HG03558 (cell line): ENCODE data around the gene CLK3.
"Not testable (repeated sequence)": the region's sequence is repeated elsewhere in the genome, so short reads cannot be mapped to it uniquely, and the experiment has no call there.

Experiments
- ATAC-seq: cut with Tn5 transposase; IDR thresholded peaks from one replicate; pipeline ENCODE4 v1.9.1; 2021; ENCODE audit warnings: moderate number of reproducible peaks; ENCODE audit not compliant: unreplicated experiment; ENCODE audit errors: extremely low read depth

The CLK3 gene

GRCh38 chr15:74615508-74616365 lies at the start of gene CLK3:
Gene CLK3 (plus strand): TSS chr15:74615836. CDS start chr15:74619197, 3,361 bp downstream.
- ATAC-seq = peak; percentile 40

- ATAC-seq = no peak
These were observed 47.0 kb upstream of the CLK3 start for GRCh38 chr15:74568594-74568993.

- ATAC-seq = no peak
These were observed 45.9 kb upstream of the CLK3 start for GRCh38 chr15:74569731-74570070.

- ATAC-seq = no peak
These were observed 44.4 kb upstream of the CLK3 start for GRCh38 chr15:74571191-74571590.

GRCh38 chr15:74573987-74574386 lies 41.6 kb upstream of the CLK3 start:
- no peak for ATAC-seq

GRCh38 chr15:74578496-74578994 lies 37.1 kb upstream of the CLK3 start:
- ATAC-seq = no peak

- no peak for ATAC-seq
These were observed 36.6 kb upstream of the CLK3 start for GRCh38 chr15:74579001-74579400.

- ATAC-seq = no peak
These were observed 34.9 kb upstream of the CLK3 start for GRCh38 chr15:74580538-74581350.

GRCh38 chr15:74584204-74584603 lies 31.4 kb upstream of the CLK3 start:
- ATAC-seq = no peak

- no peak for ATAC-seq
These were observed 30.9 kb upstream of the CLK3 start for GRCh38 chr15:74584779-74585178.

- ATAC-seq = no peak
These were observed 30.4 kb upstream of the CLK3 start for GRCh38 chr15:74585191-74585590.

- ATAC-seq = no peak
These were observed 29.8 kb upstream of the CLK3 start for GRCh38 chr15:74585857-74586256.

GRCh38 chr15:74589826-74590225 lies 25.8 kb upstream of the CLK3 start:
- no peak for ATAC-seq

- no peak for ATAC-seq
These were observed 23.4 kb upstream of the CLK3 start for GRCh38 chr15:74592222-74592621.

- ATAC-seq = no peak
These were observed 22.5 kb upstream of the CLK3 start for GRCh38 chr15:74593122-74593521.

- ATAC-seq = no peak
These were observed 21.2 kb upstream of the CLK3 start for GRCh38 chr15:74594455-74594854.

- no peak for ATAC-seq
These were observed 20.4 kb upstream of the CLK3 start for GRCh38 chr15:74595271-74595670.

GRCh38 chr15:74596736-74597135 lies 18.9 kb upstream of the CLK3 start:
- ATAC-seq = not testable (repeated sequence)

GRCh38 chr15:74597146-74597705 lies 18.4 kb upstream of the CLK3 start:
- not testable (repeated sequence) for ATAC-seq

- ATAC-seq = peak; percentile 69
These were observed 17.4 kb upstream of the CLK3 start for GRCh38 chr15:74598126-74598842.
